Neural cell (in vitro differentiated cells): ENCODE data around the gene KRTAP5-10.

Experiments
- CTCF ChIP-seq: fragments of 450-650 bp; IDR thresholded peaks from 2 replicates; pipeline ENCODE4 v1.5.1; 2014; ENCODE audit warnings: antibody characterized with exemption, mild to moderate bottlenecking, moderate library complexity; ENCODE audit not compliant: poor library complexity, severe bottlenecking
- EZH2 ChIP-seq: fragments of 200-600, 300-800 bp; shearing (Covaris generic), sonication (generic); IDR thresholded peaks from 2 replicates; pipeline ENCODE4 v1.6.1; 2014; ENCODE audit warnings: antibody characterized with exemption, low read length, borderline replicate concordance, mild to moderate bottlenecking; ENCODE audit not compliant: insufficient read depth, poor library complexity, severe bottlenecking
- MXI1 ChIP-seq: fragments of 450-650 bp; conservative IDR thresholded peaks from 2 replicates; pipeline ENCODE4 v1.6.1; 2014; ENCODE audit warnings: antibody characterized with exemption, mild to moderate bottlenecking; ENCODE audit not compliant: poor library complexity, severe bottlenecking

- TF ChIP-seq CTCF (no peak), EZH2 (no peak), MXI1 (no peak)
Measured at GRCh38 chr11:71557257-71557656, 8.1 kb upstream of the KRTAP5-10 start.
